Activated T-helper 17 cell treated with anti-CD3 and anti-CD28 coated beads, Interleukin-2, amount 50 U/mL, for 72 hours (primary cell): ENCODE measurements around the gene PPM1H. TPM values are rescaled to one million over a fixed set of nuclear protein-coding genes. Genes with fewer than 3 reads are reported as not detected.
"Not testable (repeated sequence)": the region's sequence is repeated elsewhere in the genome, so short reads cannot be mapped to it uniquely, and the experiment has no call there.

Source experiments
- ATAC-seq: fragments of 150-1000 bp; cut with Tn5 transposase; replicated peaks from 2 replicates; pipeline ENCODE4 v1.10.0; 2021; ENCODE audit warnings: mild to moderate bottlenecking, moderate library complexity
- H3K27ac Mint-ChIP-seq: one replicate; pipeline ENCODE4 v1.8.0; 2022; ENCODE audit warnings: mixed read lengths
- H3K27me3 Mint-ChIP-seq: one replicate; pipeline ENCODE4 v1.8.0; 2022; ENCODE audit warnings: mixed read lengths
- H3K36me3 Mint-ChIP-seq: one replicate; pipeline ENCODE4 v1.8.0; 2022; ENCODE audit warnings: low read depth, mild to moderate bottlenecking, mixed read lengths
- H3K4me1 Mint-ChIP-seq: one replicate; pipeline ENCODE4 v1.8.0; 2022; ENCODE audit warnings: mixed read lengths
- H3K4me3 Mint-ChIP-seq: one replicate; pipeline ENCODE4 v1.8.0; 2022; ENCODE audit warnings: mild to moderate bottlenecking, mixed read lengths
- H3K9me3 Mint-ChIP-seq: one replicate; pipeline ENCODE4 v1.8.0; 2022; ENCODE audit warnings: mixed read lengths
- total RNA-seq, 2 donors: library from RNA; stranded (reverse); gene quantifications; one replicate each; pipeline ENCODE4 v1.2.3, GENCODE V29; 2022

The PPM1H gene
- total RNA-seq, result not detected

GRCh38 chr12:62934799-62935674 lies at the start of gene PPM1H:
Gene PPM1H, minus strand, starts transcription at chr12:62935150. Its CDS starts 414 bp downstream, at chr12:62934736.
- Mint-ChIP-seq H3K27me3 (peaks cover 40% of the 10 kb centered on the region), H3K4me1 (peaks cover 5% of the 10 kb centered on the region), H3K4me3 (peak within 1 kb of the TSS; percentile 78), H3K36me3 (no peaks in the 10 kb centered on the region), H3K27ac (no peak within 1 kb of the TSS), H3K9me3 (no peaks in the 10 kb centered on the region)
- ATAC-seq, result peak; percentile 62

GRCh38 chr12:62983594-62983993 lies 48.6 kb upstream of the PPM1H start:
- H3K27ac Mint-ChIP-seq, result no peak overlapping the region

DNA sequence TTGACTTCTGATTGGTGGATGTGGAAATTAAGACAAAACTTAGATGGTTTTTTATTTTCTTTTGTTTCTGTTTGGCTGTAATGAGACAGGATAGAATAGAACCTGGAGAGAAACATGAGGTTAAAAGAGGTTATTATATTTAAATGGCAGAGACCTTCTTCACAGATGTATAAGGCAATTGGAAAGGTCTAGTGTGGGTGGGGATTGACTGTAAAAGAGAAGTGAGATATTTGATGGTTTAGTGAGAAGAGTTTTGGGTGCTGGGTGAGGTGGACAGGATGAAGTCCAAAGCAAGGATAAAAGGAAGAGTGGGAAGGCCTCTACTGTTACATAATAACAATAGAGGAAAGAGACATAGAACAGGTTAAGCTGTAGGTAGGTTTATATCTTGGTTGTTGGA lies 43.8 kb upstream of the PPM1H start:
- Mint-ChIP-seq H3K9me3 (no peaks in the 10 kb centered on the region), H3K4me3 (no peak overlapping the region), H3K4me1 (no peaks in the 10 kb centered on the region), H3K36me3 (no peaks in the 10 kb centered on the region), H3K27ac (no peak overlapping the region), H3K27me3 (peaks cover 6% of the 10 kb centered on the region)
- no peak for ATAC-seq

More at GRCh38 chr12:62983594-62983993, 48.6 kb upstream of the PPM1H start:
- no peaks in the 10 kb centered on the region for H3K27me3 Mint-ChIP-seq
- no peaks in the 10 kb centered on the region for H3K36me3 Mint-ChIP-seq
- no peaks in the 10 kb centered on the region for H3K4me1 Mint-ChIP-seq
- no peak overlapping the region for H3K4me3 Mint-ChIP-seq
- no peaks in the 10 kb centered on the region for H3K9me3 Mint-ChIP-seq
- ATAC-seq, result no peak

GRCh38 chr12:62977883-62978282 lies 42.9 kb upstream of the PPM1H start:
- H3K27ac Mint-ChIP-seq, result no peak overlapping the region
- no peaks in the 10 kb centered on the region for H3K36me3 Mint-ChIP-seq
- no peaks in the 10 kb centered on the region for H3K9me3 Mint-ChIP-seq
- no peaks in the 10 kb centered on the region for H3K4me1 Mint-ChIP-seq
- H3K27me3 Mint-ChIP-seq, result peaks cover 8% of the 10 kb centered on the region
- H3K4me3 Mint-ChIP-seq, result no peak overlapping the region
- ATAC-seq, result no peak

- peaks cover 8% of the 10 kb centered on the region for H3K27me3 Mint-ChIP-seq
- H3K9me3 Mint-ChIP-seq, result no peaks in the 10 kb centered on the region
- H3K4me1 Mint-ChIP-seq, result no peaks in the 10 kb centered on the region
- H3K4me3 Mint-ChIP-seq, result no peak overlapping the region
- no peak for ATAC-seq
- no peak overlapping the region for H3K27ac Mint-ChIP-seq
- H3K36me3 Mint-ChIP-seq, result no peaks in the 10 kb centered on the region
Measured at GRCh38 chr12:62977418-62977817, 42.5 kb upstream of the PPM1H start.

DNA sequence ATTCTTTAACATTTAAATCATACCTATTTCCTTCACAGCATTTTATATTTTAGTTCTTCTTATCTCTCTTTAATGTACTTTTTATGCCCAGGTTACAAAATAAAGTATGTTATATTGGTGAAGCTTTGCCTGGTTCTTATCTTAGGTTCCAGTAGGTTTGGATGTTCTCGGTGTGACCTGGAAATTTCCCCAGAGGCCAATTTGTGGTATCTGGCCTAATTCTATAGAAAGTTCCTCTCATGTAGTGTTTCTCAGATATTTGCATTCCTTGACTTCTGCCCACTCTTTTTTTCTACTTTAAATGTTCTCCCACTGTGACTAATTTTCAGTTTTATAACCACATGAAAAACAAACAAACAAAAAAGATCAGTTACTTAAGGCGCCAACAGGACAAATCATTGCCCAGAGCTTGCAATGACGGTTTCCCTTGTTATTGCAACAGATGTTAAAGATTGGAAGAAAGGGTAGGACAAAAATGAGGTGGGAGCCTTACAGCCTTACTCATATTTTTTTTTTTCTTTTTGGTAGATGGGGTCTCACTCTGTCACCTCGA lies 41.2 kb upstream of the PPM1H start:
- H3K9me3 Mint-ChIP-seq, result no peaks in the 10 kb centered on the region
- no peak overlapping the region for H3K4me3 Mint-ChIP-seq
- peaks cover 8% of the 10 kb centered on the region for H3K27me3 Mint-ChIP-seq

DNA sequence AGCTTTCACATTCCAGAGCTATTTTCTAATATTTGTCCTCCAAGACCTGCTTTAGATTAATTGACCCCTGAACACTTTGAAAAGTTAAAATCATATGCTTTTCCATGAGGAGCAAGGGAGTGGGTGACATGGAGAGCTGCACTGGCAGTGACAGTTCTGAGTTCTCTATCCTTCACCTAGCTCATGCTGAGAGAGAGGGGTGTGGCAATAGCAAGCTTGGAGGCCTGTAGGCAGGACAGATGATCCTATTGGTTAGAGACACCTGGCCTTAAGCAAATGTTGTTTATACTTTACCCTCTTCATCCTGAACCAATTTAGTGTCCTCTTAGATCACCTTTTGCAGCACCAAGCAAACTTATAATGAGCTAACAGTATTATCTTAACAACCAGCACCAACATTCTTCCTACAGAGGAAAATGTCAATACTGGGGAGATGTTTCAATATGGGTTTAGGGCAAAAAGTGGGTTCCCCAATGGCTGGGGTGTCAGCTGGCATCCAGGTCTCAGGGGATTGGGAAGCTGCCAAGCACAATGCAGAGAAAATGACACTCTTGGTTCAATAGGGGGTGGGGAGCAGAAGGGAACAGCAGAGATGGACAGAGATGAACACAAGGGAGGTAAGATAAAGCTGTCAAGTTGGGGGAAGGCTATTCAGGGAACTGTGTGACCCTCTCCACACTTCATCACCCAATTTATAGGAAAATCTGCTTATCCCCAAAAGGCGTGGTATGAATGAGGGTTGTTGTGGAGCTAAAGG lies 37.0 kb upstream of the PPM1H start:
- H3K27me3 Mint-ChIP-seq, result peaks cover 13% of the 10 kb centered on the region
- no peak for ATAC-seq

More for the DNA sequence above, 41.2 kb upstream of the PPM1H start:
- no peak for ATAC-seq
- Mint-ChIP-seq H3K27ac (no peak overlapping the region), H3K36me3 (no peaks in the 10 kb centered on the region), H3K4me1 (no peaks in the 10 kb centered on the region)

DNA sequence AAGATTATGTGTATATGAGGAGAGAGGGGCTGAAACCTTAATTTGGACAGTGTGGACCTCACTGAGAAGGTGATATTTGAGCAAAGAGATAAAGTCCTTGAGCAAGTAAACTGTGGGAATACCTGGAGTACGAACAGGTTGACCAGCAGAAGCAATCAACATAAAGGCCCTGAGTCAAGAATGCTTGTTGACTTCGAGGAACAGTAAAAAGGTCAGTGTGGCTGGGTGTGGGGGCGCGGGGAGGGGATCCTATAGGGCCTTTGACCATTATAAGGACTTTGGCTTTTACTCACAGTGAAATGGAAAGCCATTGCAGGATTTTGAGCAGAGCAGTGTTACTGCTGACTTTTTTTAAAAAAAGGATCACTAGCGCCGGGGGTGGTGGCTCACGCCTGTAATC lies 34.7 kb upstream of the PPM1H start:
- H3K4me3 Mint-ChIP-seq, result no peak overlapping the region
- peaks cover 13% of the 10 kb centered on the region for H3K27me3 Mint-ChIP-seq
- no peaks in the 10 kb centered on the region for H3K4me1 Mint-ChIP-seq
- H3K9me3 Mint-ChIP-seq, result no peaks in the 10 kb centered on the region
- ATAC-seq, result no peak
- no peak overlapping the region for H3K27ac Mint-ChIP-seq
- no peaks in the 10 kb centered on the region for H3K36me3 Mint-ChIP-seq

More for the DNA sequence above, 37.0 kb upstream of the PPM1H start:
- no peak overlapping the region for H3K27ac Mint-ChIP-seq
- no peaks in the 10 kb centered on the region for H3K4me1 Mint-ChIP-seq
- H3K36me3 Mint-ChIP-seq, result no peaks in the 10 kb centered on the region
- H3K4me3 Mint-ChIP-seq, result no peak overlapping the region
- H3K9me3 Mint-ChIP-seq, result no peaks in the 10 kb centered on the region

DNA sequence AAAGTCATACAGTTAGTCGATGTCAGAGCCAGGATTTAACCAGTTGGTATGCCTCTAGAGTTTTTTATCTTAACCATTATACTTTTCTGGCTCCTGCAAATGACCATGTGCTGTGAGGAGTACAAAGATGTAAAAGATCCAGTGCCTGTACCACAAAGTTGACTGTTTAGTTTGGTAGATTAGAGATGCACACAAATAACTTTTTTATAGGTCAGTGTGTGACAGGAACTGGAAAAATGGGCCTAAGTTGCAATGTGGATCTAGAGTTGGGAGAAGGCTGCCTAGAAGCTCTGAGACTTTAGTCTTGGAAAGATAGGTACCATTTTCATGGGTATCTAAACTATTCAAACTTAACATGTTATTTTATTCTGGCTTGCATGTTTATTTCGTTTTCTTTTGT lies 32.8 kb upstream of the PPM1H start:
- H3K4me3 Mint-ChIP-seq, result no peak overlapping the region
- H3K36me3 Mint-ChIP-seq, result no peaks in the 10 kb centered on the region
- ATAC-seq, result no peak
- peaks cover 5% of the 10 kb centered on the region for H3K27me3 Mint-ChIP-seq
- H3K9me3 Mint-ChIP-seq, result no peaks in the 10 kb centered on the region
- H3K27ac Mint-ChIP-seq, result no peak overlapping the region
- no peaks in the 10 kb centered on the region for H3K4me1 Mint-ChIP-seq

DNA sequence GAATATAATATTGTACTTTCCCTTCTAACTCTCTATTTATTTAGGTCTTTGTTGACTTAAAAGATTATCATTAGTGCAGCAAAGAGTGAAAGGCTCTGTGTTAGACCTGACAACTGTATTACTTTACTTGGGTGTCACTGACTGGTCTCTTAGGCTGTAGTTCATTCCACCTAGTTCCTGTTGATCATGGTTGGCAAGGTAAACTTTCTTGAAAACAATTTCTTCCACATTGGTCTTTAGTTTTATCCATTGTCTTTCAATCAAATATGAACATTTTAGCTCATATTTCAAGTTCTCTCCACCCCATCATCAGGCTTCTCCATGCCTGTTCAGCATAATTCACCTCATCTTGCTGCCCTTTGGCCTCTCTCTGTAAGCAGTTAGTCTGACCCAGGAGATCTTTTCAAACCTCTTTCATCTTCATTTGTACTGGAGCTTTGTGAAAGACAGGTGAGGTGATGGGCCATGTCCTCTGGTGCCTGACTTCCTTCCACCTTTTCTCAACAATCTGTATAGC lies 32.1 kb upstream of the PPM1H start:
- Mint-ChIP-seq H3K27ac (no peak overlapping the region), H3K4me1 (no peaks in the 10 kb centered on the region), H3K36me3 (no peaks in the 10 kb centered on the region), H3K4me3 (no peak overlapping the region), H3K9me3 (no peaks in the 10 kb centered on the region), H3K27me3 (peaks cover 5% of the 10 kb centered on the region)
- ATAC-seq, result no peak

GRCh38 chr12:62966446-62966989 lies 31.6 kb upstream of the PPM1H start:
- not testable (repeated sequence) for H3K9me3 Mint-ChIP-seq, H3K27me3 Mint-ChIP-seq, H3K36me3 Mint-ChIP-seq, H3K4me3 Mint-ChIP-seq, H3K4me1 Mint-ChIP-seq, H3K27ac Mint-ChIP-seq
- ATAC-seq, result peak; percentile 52

GRCh38 chr12:62965700-62966099 lies 30.8 kb upstream of the PPM1H start:
- ATAC-seq, H3K4me1 Mint-ChIP-seq: not testable (repeated sequence)

DNA sequence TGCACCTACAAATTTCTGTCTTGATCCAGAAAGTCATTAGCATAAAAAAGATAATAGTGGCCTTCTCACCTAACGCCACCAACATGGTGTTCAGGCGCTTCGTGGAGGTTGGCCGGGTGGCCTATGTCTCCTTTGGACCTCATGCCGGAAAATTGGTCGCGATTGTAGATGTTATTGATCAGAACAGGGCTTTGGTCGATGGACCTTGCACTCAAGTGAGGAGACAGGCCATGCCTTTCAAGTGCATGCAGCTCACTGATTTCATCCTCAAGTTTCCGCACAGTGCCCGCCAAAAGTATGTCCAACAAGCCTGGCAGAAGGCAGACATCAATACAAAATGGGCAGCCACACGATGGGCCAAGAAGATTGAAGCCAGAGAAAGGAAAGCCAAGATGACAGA lies 30.3 kb upstream of the PPM1H start:
- H3K4me1 Mint-ChIP-seq, ATAC-seq, H3K27me3 Mint-ChIP-seq, H3K36me3 Mint-ChIP-seq, H3K27ac Mint-ChIP-seq, H3K9me3 Mint-ChIP-seq, H3K4me3 Mint-ChIP-seq: not testable (repeated sequence)

More at GRCh38 chr12:62965700-62966099, 30.8 kb upstream of the PPM1H start:
- not testable (repeated sequence) for H3K27me3 Mint-ChIP-seq, H3K9me3 Mint-ChIP-seq, H3K4me3 Mint-ChIP-seq, H3K36me3 Mint-ChIP-seq, H3K27ac Mint-ChIP-seq

- no peak for ATAC-seq
Measured at GRCh38 chr12:62963486-62964041, 28.6 kb upstream of the PPM1H start.

More at GRCh38 chr12:62963486-62964041, 28.6 kb upstream of the PPM1H start:
- H3K36me3 Mint-ChIP-seq, result no peaks in the 10 kb centered on the region
- H3K9me3 Mint-ChIP-seq, result no peaks in the 10 kb centered on the region
- H3K4me1 Mint-ChIP-seq, result no peaks in the 10 kb centered on the region
- no peak overlapping the region for H3K27ac Mint-ChIP-seq
- no peak overlapping the region for H3K4me3 Mint-ChIP-seq
- H3K27me3 Mint-ChIP-seq, result peaks cover 4% of the 10 kb centered on the region
